H1 (cell line): ENCODE measurements around the gene LRRC19. TPM values are rescaled to one million over a fixed set of nuclear protein-coding genes. Genes with fewer than 3 reads are reported as not detected.
A peak's percentile ranks its signal among the peaks of the same experiment; 100 is the strongest.

ENCODE experiments used
- CTCF ChIA-PET: fragments of 300-600 bp; sonication (Branson Sonifier 250); formaldehyde crosslinking; loops from one replicate; lab custom pipeline; 2021; ENCODE audit not compliant: partially characterized antibody; lab: Charles Lee
- POLR2A ChIA-PET: fragments of 300-600 bp; sonication (Branson Sonifier 250); formaldehyde crosslinking; loops from one replicate; lab custom pipeline; 2021; ENCODE audit warnings: inconsistent platforms; ENCODE audit not compliant: partially characterized antibody; lab: Charles Lee
- DNase-seq, 2 experiments: peaks; one replicate each; pipeline versions ENCODE4 v3.0.0 to v3.0.0-alpha.2; 2010 to 2022; ENCODE audit warnings: low spot score in 2 of 2, low read depth in 1 of 2, mixed read lengths in 1 of 2
- FAIRE-seq: peaks from 2 replicates; lab custom pipeline; 2011; peaks lifted over from hg19 to GRCh38; lab: Jason Lieb, UNC
- H2AFZ ChIP-seq: 2 replicates; pipeline ENCODE4 v1.8.1; 2012; ENCODE audit warnings: low read length, inconsistent platforms
- H2AK5ac ChIP-seq: 2 replicates; pipeline ENCODE4 v1.6.1; 2013; ENCODE audit warnings: low read depth, low read length
- H2BK120ac ChIP-seq: replicated peaks from 2 replicates; pipeline ENCODE3; 2013; ENCODE audit warnings: low read depth, low read length, inconsistent platforms
- H2BK12ac ChIP-seq: 2 replicates; pipeline ENCODE4 v1.6.1; 2013; ENCODE audit warnings: low read depth, low read length
- H2BK15ac ChIP-seq: 2 replicates; pipeline ENCODE4 v1.6.1; 2013; ENCODE audit warnings: low read length
- H2BK20ac ChIP-seq: 2 replicates; pipeline ENCODE4 v1.6.1; 2013; ENCODE audit warnings: low read length
- H2BK5ac ChIP-seq: 2 replicates; pipeline ENCODE4 v1.6.1; 2013; ENCODE audit warnings: low read depth, low read length
- H3K14ac ChIP-seq: 2 replicates; pipeline ENCODE4 v1.6.1; 2013; ENCODE audit warnings: inconsistent platforms; ENCODE audit not compliant: insufficient read length
- H3K18ac ChIP-seq: 2 replicates; pipeline ENCODE4 v1.6.1; 2013; ENCODE audit warnings: low read length; ENCODE audit errors: extremely low read depth
- H3K23ac ChIP-seq: 2 replicates; pipeline ENCODE4 v1.6.1; 2013; ENCODE audit warnings: inconsistent platforms; ENCODE audit not compliant: insufficient read length
- H3K23me2 ChIP-seq: 2 replicates; pipeline ENCODE4 v1.6.1; 2013; ENCODE audit warnings: low read depth, low read length
- H3K27ac ChIP-seq: 2 replicates; pipeline ENCODE4 v1.6.1; 2011; ENCODE audit warnings: low read depth, low read length, inconsistent platforms
- H3K27me3 ChIP-seq, 4 experiments: replicated peaks in 1 of 4; 1 replicate in 1 of 4; 2 replicates in 3 of 4; pipeline versions ENCODE4 v1.6.1 to v1.8.1; 2011 to 2013; ENCODE audit warnings: low read length in 3 of 4, mild to moderate bottlenecking in 3 of 4, inconsistent platforms in 2 of 4, mixed read lengths in 2 of 4, moderate library complexity in 1 of 4; ENCODE audit not compliant: control insufficient read depth in 3 of 4, insufficient read depth in 3 of 4; ENCODE audit errors: extremely low read depth in 1 of 4
- H3K36me3 ChIP-seq, 4 experiments: 2 replicates each; pipeline versions ENCODE4 v1.6.1 to v1.8.1; 2011 to 2013; ENCODE audit warnings: mild to moderate bottlenecking in 4 of 4, low read length in 3 of 4, moderate library complexity in 2 of 4, control low read depth in 1 of 4, inconsistent platforms in 1 of 4; ENCODE audit not compliant: insufficient read depth in 4 of 4, control insufficient read depth in 2 of 4
- H3K4ac ChIP-seq: replicated peaks from 2 replicates; pipeline ENCODE3; 2013; ENCODE audit warnings: low read length, low read depth, mixed read lengths, inconsistent platforms; ENCODE audit not compliant: insufficient read length
- H3K4me1 ChIP-seq, 4 experiments: replicated peaks in 1 of 4; 1 replicate in 1 of 4; 2 replicates in 3 of 4; pipeline versions ENCODE4 v1.6.1 to v1.8.1; 2011 to 2013; ENCODE audit warnings: low read length in 3 of 4, inconsistent platforms in 2 of 4, mixed read lengths in 1 of 4; ENCODE audit not compliant: insufficient read depth in 4 of 4, control insufficient read depth in 3 of 4
- H3K4me2 ChIP-seq, 2 experiments: 2 replicates each; pipeline versions ENCODE4 v1.6.1 to v1.8.1; 2011 to 2013; ENCODE audit warnings: low read depth in 2 of 2, low read length in 2 of 2, control low read depth in 1 of 2, inconsistent platforms in 1 of 2, mild to moderate bottlenecking in 1 of 2; ENCODE audit not compliant: insufficient read depth in 1 of 2
- H3K4me3 ChIP-seq, 4 experiments: fragments of 200-600, 300-600 bp in 1 of 4; sonication (generic), shearing (Covaris generic), sonication (Bioruptor Twin) in 1 of 4; 2 replicates each; pipeline versions ENCODE4 v1.5.1 to v1.8.1; 2011 to 2016; ENCODE audit warnings: low read length in 4 of 4, low read depth in 3 of 4, control low read depth in 2 of 4, inconsistent platforms in 2 of 4, mild to moderate bottlenecking in 2 of 4, mixed read lengths in 1 of 4, moderate library complexity in 1 of 4; ENCODE audit not compliant: insufficient read depth in 2 of 4; ENCODE audit errors: extremely low read depth in 1 of 4
- H3K56ac ChIP-seq: replicated peaks from 2 replicates; pipeline ENCODE3; 2013; ENCODE audit warnings: low read depth, mild to moderate bottlenecking, mixed read lengths, low read length, inconsistent platforms; ENCODE audit not compliant: insufficient read length
- H3K79me1 ChIP-seq: 2 replicates; pipeline ENCODE4 v1.6.1; 2013; ENCODE audit warnings: low read depth, low read length, control low read depth
- H3K79me2 ChIP-seq, 2 experiments: 2 replicates each; pipeline versions ENCODE4 v1.6.1 to v1.8.1; 2012 to 2013; ENCODE audit warnings: low read length in 2 of 2, mild to moderate bottlenecking in 2 of 2, inconsistent platforms in 1 of 2; ENCODE audit not compliant: insufficient read depth in 2 of 2, control insufficient read depth in 1 of 2
- H3K9ac ChIP-seq, 4 experiments: replicated peaks in 1 of 4; 1 replicate in 1 of 4; 2 replicates in 3 of 4; pipeline versions ENCODE4 v1.6.1 to v1.8.1; 2011 to 2013; ENCODE audit warnings: low read depth in 3 of 4, low read length in 3 of 4, control low read depth in 2 of 4, mild to moderate bottlenecking in 2 of 4, moderate library complexity in 2 of 4, inconsistent platforms in 1 of 4; ENCODE audit errors: extremely low read depth in 1 of 4
- H3K9me3 ChIP-seq, 2 experiments: 2 replicates each; pipeline versions ENCODE4 v1.6.1 to v1.8.1; 2012 to 2013; ENCODE audit warnings: mild to moderate bottlenecking in 2 of 2, moderate library complexity in 2 of 2, control low read depth in 1 of 2, inconsistent platforms in 1 of 2, low read depth in 1 of 2, low read length in 1 of 2, mixed read lengths in 1 of 2; ENCODE audit not compliant: insufficient read depth in 2 of 2
- H4K20me1 ChIP-seq, 2 experiments: replicated peaks in 1 of 2; 2 replicates each; pipeline versions ENCODE3 to v1.8.1; 2011 to 2013; ENCODE audit warnings: inconsistent platforms in 2 of 2, low read length in 2 of 2, mild to moderate bottlenecking in 1 of 2; ENCODE audit not compliant: insufficient read depth in 2 of 2, control insufficient read depth in 1 of 2
- H4K5ac ChIP-seq: 2 replicates; pipeline ENCODE4 v1.6.1; 2013; ENCODE audit warnings: low read length, low read depth, mixed read lengths, inconsistent platforms; ENCODE audit not compliant: insufficient read length
- H4K8ac ChIP-seq: 2 replicates; pipeline ENCODE4 v1.8.0; 2013; ENCODE audit warnings: mild to moderate bottlenecking, moderate library complexity, low read length, inconsistent platforms; ENCODE audit not compliant: insufficient read depth; ENCODE audit errors: extremely low read depth
- H4K91ac ChIP-seq: replicated peaks from 2 replicates; pipeline ENCODE3; 2013; ENCODE audit warnings: low read length, mixed read lengths, inconsistent platforms; ENCODE audit not compliant: insufficient read length
- BRCA1 ChIP-seq: IDR thresholded peaks from 2 replicates; pipeline ENCODE4 v1.6.1; 2012; ENCODE audit warnings: low read depth, low read length, improper control_type of control experiment
- CREB1 ChIP-seq: IDR thresholded peaks from 2 replicates; pipeline ENCODE4 v1.6.1; 2012; ENCODE audit warnings: inconsistent platforms
- CTBP2 ChIP-seq: IDR thresholded peaks from 2 replicates; pipeline ENCODE4 v1.7.0; 2011; ENCODE audit warnings: borderline replicate concordance, mild to moderate bottlenecking, moderate library complexity, mixed read lengths, low read length; ENCODE audit not compliant: insufficient read depth, insufficient read length
- EGR1 ChIP-seq: IDR thresholded peaks from 2 replicates; pipeline ENCODE4 v1.6.1; 2011; ENCODE audit warnings: low read depth, low read length, borderline replicate concordance
- GABPA ChIP-seq: IDR thresholded peaks from 2 replicates; pipeline ENCODE4 v1.6.1; 2011; ENCODE audit warnings: mild to moderate bottlenecking, low read length, moderate library complexity, borderline replicate concordance; ENCODE audit not compliant: insufficient read depth
- HDAC6 ChIP-seq: IDR thresholded peaks from one replicate; pipeline ENCODE4 v1.7.1; 2012; ENCODE audit warnings: low read depth, mild to moderate bottlenecking, inconsistent platforms, low read length, moderate library complexity
- KDM1A ChIP-seq: fragments of 200-600, 300-600 bp; sonication (generic); IDR thresholded peaks from 2 replicates; pipeline ENCODE4 v1.7.1; 2016; ENCODE audit warnings: mild to moderate bottlenecking, low read length, borderline replicate concordance
- PHF8 ChIP-seq: fragments of 200-600 bp; sonication (generic); conservative IDR thresholded peaks from 2 replicates; pipeline ENCODE4 v1.7.1; 2012; ENCODE audit warnings: low read depth, mild to moderate bottlenecking, inconsistent platforms, low read length, moderate library complexity
- POLR2A ChIP-seq, 2 experiments: IDR thresholded peaks; 1 replicate in 1 of 2; 2 replicates in 1 of 2; pipeline ENCODE4 v1.6.1; 2011; ENCODE audit warnings: low read depth in 2 of 2, low read length in 2 of 2, mild to moderate bottlenecking in 2 of 2; ENCODE audit errors: control extremely low read depth in 1 of 2
- POLR2AphosphoS5 ChIP-seq: IDR thresholded peaks from 2 replicates; pipeline ENCODE4 v1.6.1; 2011; ENCODE audit warnings: low read depth, low read length
- POU5F1 ChIP-seq: IDR thresholded peaks from 2 replicates; pipeline ENCODE4 v1.6.1; 2011; ENCODE audit warnings: low read depth, mild to moderate bottlenecking, low read length, moderate library complexity
- RFX5 ChIP-seq: IDR thresholded peaks from 2 replicates; pipeline ENCODE4 v1.6.1; 2011; ENCODE audit warnings: low read depth, low read length, improper control_type of control experiment, borderline replicate concordance
- SIRT6 ChIP-seq: IDR thresholded peaks from one replicate; pipeline ENCODE4 v1.7.1; 2012; ENCODE audit warnings: low read length, inconsistent platforms
- SIX5 ChIP-seq: IDR thresholded peaks from 2 replicates; pipeline ENCODE4 v1.6.1; 2011; ENCODE audit warnings: mild to moderate bottlenecking, low read depth, low read length
- SP2 ChIP-seq: IDR thresholded peaks from 2 replicates; pipeline ENCODE4 v1.6.1; 2012; ENCODE audit warnings: mild to moderate bottlenecking, low read length, inconsistent platforms
- YY1 ChIP-seq: IDR thresholded peaks from 2 replicates; pipeline ENCODE4 v1.6.1; 2011; ENCODE audit warnings: low read depth, mild to moderate bottlenecking, low read length
- WGBS, 2 experiments: shearing (Covaris generic) in 1 of 2; methylation state at CpG; one replicate each; pipeline versions ENCODE4 v1.1.6 to v1.1.7; 2013 to 2015; ENCODE audit warnings: low lambda C conversion rate in 2 of 2, mixed read lengths in 2 of 2, inconsistent platforms in 1 of 2, low coverage in 1 of 2, missing lambda C conversion rate in 1 of 2; ENCODE audit not compliant: insufficient replicate concordance in 2 of 2, insufficient coverage in 1 of 2, insufficient read length in 1 of 2; ENCODE audit errors: extremely low coverage in 1 of 2, missing lambda C conversion rate in 1 of 2; 5-methylcytosine and 5-hydroxymethylcytosine counted together
- polyA plus RNA-seq, 7 experiments: library from polyadenylated mRNA; depleted of rRNA in 3 of 7; stranded (reverse) in 5 of 7; unstranded in 2 of 7; fragments of >200 nt in 5 of 7; fragments of 200-250 nt in 2 of 7; gene quantifications; 1 replicate in 5 of 7; 2 replicates in 1 of 7; 4 replicates in 1 of 7; pipeline versions ENCODE4 v1.2.1 to v1.2.3, GENCODE V29; 2011 to 2013; ENCODE audit warnings: missing spikeins in 2 of 7, mixed read lengths in 2 of 7
- total RNA-seq: library from RNA; stranded (reverse); fragmentation: NEBNext Ultra II Directional; extraction: Animal tissue kit (Norgen Biotek cat#: 25700); gene quantifications from 2 replicates; pipeline ENCODE4 v1.2.1, GENCODE V29; 2021

Gene LRRC19
- total and polyA plus RNA-seq, 2 of the 8 experiments (the other 6 are each of a cell fraction or from before 2014, with no cell fraction given), result not detected

DNA sequence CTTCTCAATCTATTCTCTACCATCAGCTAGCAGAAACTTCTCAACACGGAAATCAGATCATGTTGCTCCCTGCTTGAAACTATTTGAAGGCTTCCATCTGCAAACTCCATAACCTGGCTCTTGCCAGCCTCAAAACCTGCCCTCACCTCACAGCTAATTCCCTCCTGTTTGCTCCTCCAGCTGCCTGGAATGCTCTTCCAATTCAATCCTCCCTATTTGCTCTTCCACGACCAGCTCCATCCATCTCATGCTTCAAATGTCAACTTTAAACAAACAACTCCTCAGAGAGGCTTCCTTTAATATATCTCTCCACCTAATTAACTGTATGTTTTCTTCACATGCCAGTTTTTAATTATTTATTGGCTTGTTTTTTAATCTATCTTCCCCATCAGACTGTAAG lies 59.9 kb downstream of the LRRC19 start:
- no peak overlapping the region for H3K23ac ChIP-seq
- H3K56ac ChIP-seq, result no peak overlapping the region
- POLR2A ChIA-PET, result interaction anchor here (0.7 to 1.8 kb wide), 2 partner anchors 30 to 54 kb away, joined by 4 to 5 read pairs; no protein-coding TSS in a partner anchor
- peaks cover 0 to 4% of the 10 kb centered on the region in 2 experiments for H4K20me1 ChIP-seq
- CTCF ChIA-PET, result interaction anchor here (0.7 to 1.1 kb wide), 3 partner anchors 9 to 54 kb away, joined by 3 read pairs; no protein-coding TSS in a partner anchor
- peak overlapping the region; percentile 93 to 97 (median 96); a peak in 7 of 8 replicates for H3K4me3 ChIP-seq
- H3K79me1 ChIP-seq, result peaks cover 9% of the 10 kb centered on the region
- FAIRE-seq, result no peak
- no peaks in the 10 kb centered on the region; a peak in 1 of 8 replicates for H3K36me3 ChIP-seq
- no peak overlapping the region for H2BK12ac ChIP-seq
- no peak overlapping the region for H3K14ac ChIP-seq
- H3K4ac ChIP-seq, result no peak overlapping the region
- no peak overlapping the region for H3K18ac ChIP-seq
- TF ChIP-seq CTBP2, result no peak
- no peak for TF ChIP-seq POU5F1
- no peak for TF ChIP-seq SIRT6
- TF ChIP-seq BRCA1, result no peak
- TF ChIP-seq POLR2AphosphoS5, result no peak
- no peak for TF ChIP-seq POLR2A (IDR thresholded peaks at IDR 0.05; ENCODE audit: control extremely low read depth in 1 of 2, low read depth in 2 of 2, low read length in 2 of 2)
- TF ChIP-seq YY1, result no peak
- no peak for TF ChIP-seq SIX5
- no peak for TF ChIP-seq PHF8
- no peak for TF ChIP-seq CREB1
- no peak for TF ChIP-seq GABPA
- TF ChIP-seq EGR1, result no peak
- no peak for TF ChIP-seq RFX5
- no peak for TF ChIP-seq SP2
- TF ChIP-seq KDM1A, result no peak
- TF ChIP-seq HDAC6, result no peak
- no peak overlapping the region for H4K8ac ChIP-seq
- no peak overlapping the region for H2BK15ac ChIP-seq
- no peak overlapping the region for H2BK120ac ChIP-seq
- H4K91ac ChIP-seq, result no peak overlapping the region
- H3K27me3 ChIP-seq, result no peaks in the 10 kb centered on the region
- H3K9me3 ChIP-seq, result no peaks in the 10 kb centered on the region
- no peak overlapping the region for H2AK5ac ChIP-seq
- H3K4me1 ChIP-seq, result peaks cover 0 to 2% (median under 1%) of the 10 kb centered on the region in 4 experiments; a peak in 4 of 7 replicates
- peak overlapping the region; percentile 38 to 85 (median 51); a peak in 6 of 7 replicates for H3K9ac ChIP-seq
- no peak overlapping the region for H3K27ac ChIP-seq
- no peak overlapping the region for H2AFZ ChIP-seq
- no peak overlapping the region for H2BK20ac ChIP-seq
- no peak overlapping the region for H4K5ac ChIP-seq
- peaks cover 5% of the 10 kb centered on the region for H3K23me2 ChIP-seq
- peak overlapping the region; percentile 71 to 82 for H3K4me2 ChIP-seq
- no peak overlapping the region for H2BK5ac ChIP-seq
- no peak for DNase-seq
- H3K79me2 ChIP-seq, result peaks cover 36 to 62% of the 10 kb centered on the region in 2 experiments
- 39% methylated on average over 2 of the region's 2 CpGs; no CpG with 5 or more reads in 1 of the 2 experiments for WGBS, 2 experiments
